ENCODE measurements around the gene GPANK1.

GRCh38 chr6:31666337-31666965, 1.7 kb upstream of the GPANK1 start:
- no peak for TF ChIP-seq CTCF (IDR thresholded peaks at IDR 0.05)
- no peak for TF ChIP-seq POLR2A (IDR thresholded peaks at IDR 0.05)

All from adrenal gland (tissue), 5 donors.